ENCODE results near the gene ECT2L. TPM values are rescaled to one million over a fixed set of nuclear protein-coding genes. Genes with fewer than 3 reads are reported as not detected.

Gene ECT2L
- total and polyA plus RNA-seq, 2 donors (not counting 3 experiments of a cell fraction or from before 2014, with no cell fraction given): not detected

GRCh38 chr6:138785980-138786379 lies 9.9 kb upstream of the ECT2L start:
- DNase-seq (ENCODE audit: low read depth, low spot score): no peak

More at GRCh38 chr6:138785980-138786379, 9.9 kb upstream of the ECT2L start:
- POLR2A ChIA-PET: no interaction called here
- H4K20me1 ChIP-seq (replicated peaks; ENCODE audit: control insufficient read depth, extremely low read depth, insufficient read depth, low read length): no peaks in the 10 kb centered on the region
- dilution Hi-C loops (cut with MboI; ENCODE audit: extremely low pct_ligation_motif_present, low sequenced_read_pairs): no loop called here
- H3K4me3 ChIP-seq (replicated peaks in 1 of 3; ENCODE audit: insufficient read depth in 1 of 3, low read depth in 1 of 3, low read length in 3 of 3): no peak overlapping the region
- no peak overlapping the region for H3K9ac ChIP-seq (replicated peaks; ENCODE audit: extremely low read depth, insufficient read depth, low read length)
- no peak for FAIRE-seq
- no peaks in the 10 kb centered on the region for H3K9me3 ChIP-seq (replicated peaks; ENCODE audit: control insufficient read depth, insufficient read depth, low read length)
- H3K4me2 ChIP-seq (ENCODE audit: insufficient read depth, low read length): no peak overlapping the region
- H3K79me2 ChIP-seq (ENCODE audit: control insufficient read depth, insufficient read depth, low read length): no peaks in the 10 kb centered on the region
- CTCF ChIA-PET: no interaction called here
- intact Hi-C loops (cut with micrococcal nuclease): no loop called here
- no peak for TF ChIP-seq JUN (IDR thresholded peaks at IDR 0.05; ENCODE audit: borderline replicate concordance, insufficient read depth, insufficient read length, low read depth)
- no peak for TF ChIP-seq CTCF (IDR thresholded peaks at IDR 0.05; ENCODE audit: extremely low read depth in 1 of 2, insufficient read depth in 1 of 2, low read depth in 1 of 2, low read length in 2 of 2)
- TF ChIP-seq EZH2 (IDR thresholded peaks at IDR 0.05; ENCODE audit: borderline replicate concordance, low read depth, low read length, severe bottlenecking): no peak
- no peak for TF ChIP-seq POLR2A (IDR thresholded peaks at IDR 0.05; ENCODE audit: low read depth, low read length)
- no peak for TF ChIP-seq FOS (IDR thresholded peaks at IDR 0.05; ENCODE audit: borderline replicate concordance, insufficient read depth, low read length)
- TF ChIP-seq MYC (IDR thresholded peaks at IDR 0.05; ENCODE audit: low read depth, low read length): no peak
- H3K36me3 ChIP-seq (ENCODE audit: control insufficient read depth in 2 of 2, extremely low read depth in 1 of 2, insufficient read depth in 2 of 2, low read length in 2 of 2): peaks cover 0 to 1% of the 10 kb centered on the region in 2 experiments
- no peak overlapping the region for H2AFZ ChIP-seq (ENCODE audit: low read depth, low read length)
- no peaks in the 10 kb centered on the region for H3K9me1 ChIP-seq (replicated peaks; ENCODE audit: control insufficient read depth, extremely low read depth, insufficient read depth, low read length)
- H3K27ac ChIP-seq (ENCODE audit: insufficient read depth, low read depth, low read length): no peak overlapping the region
- H3K4me1 ChIP-seq (ENCODE audit: control insufficient read depth, extremely low read depth, insufficient read depth, low read length): peaks cover 6% of the 10 kb centered on the region
- H3K27me3 ChIP-seq (ENCODE audit: control insufficient read depth in 2 of 2, insufficient read depth in 2 of 2, low read length in 2 of 2): no peaks in the 10 kb centered on the region
- no TSS peak for BruUV-seq (replicated peaks)

All from endothelial cell of umbilical vein (primary cell).